Measurements from ENCODE around the gene HEATR3. TPM values are rescaled to one million over a fixed set of nuclear protein-coding genes. Genes with fewer than 3 reads are reported as not detected.

Gene HEATR3
- total RNA-seq, 1 donor from 2014 or later, result 16.1 TPM

DNA sequence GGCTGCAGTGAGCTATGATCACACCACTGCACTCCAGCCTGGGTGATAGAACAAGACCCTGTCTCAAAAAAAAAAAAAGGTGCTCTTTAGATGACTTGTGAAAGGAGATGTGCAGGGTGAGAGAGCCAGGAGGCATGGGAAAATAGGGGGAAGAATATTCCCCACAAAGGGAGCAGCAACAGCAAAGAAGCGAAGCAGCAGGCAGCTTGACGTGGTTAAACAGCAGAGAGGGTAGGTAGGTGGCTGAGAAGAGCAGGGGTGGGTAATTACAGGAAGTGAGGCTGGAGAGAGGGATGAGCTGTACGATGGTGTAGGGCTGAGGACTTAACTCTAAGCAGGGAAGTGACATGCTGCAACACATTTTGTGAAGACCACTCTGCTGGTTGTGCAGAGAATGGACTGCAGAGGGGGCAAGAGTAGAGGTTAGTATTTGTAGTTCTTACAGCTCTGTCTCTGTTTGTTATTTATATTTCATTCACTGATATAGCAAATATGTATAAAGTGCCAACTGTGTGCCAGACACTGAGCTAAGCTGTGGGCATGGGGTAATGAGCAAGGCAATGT lies 1.6 kb downstream of the HEATR3 start:
- DNase-seq (no peak), ATAC-seq (ENCODE audit: low read depth) (no peak)
- peaks cover 31% of the 10 kb centered on the region for H3K4me1 Mint-ChIP-seq
- peak overlapping the region; percentile 90 for H3K4me3 Mint-ChIP-seq
- no peaks in the 10 kb centered on the region for H3K27me3 Mint-ChIP-seq
- H3K27ac Mint-ChIP-seq, result no peak overlapping the region
- H3K36me3 Mint-ChIP-seq (ENCODE audit: low read depth), result peaks cover 21% of the 10 kb centered on the region
- intact Hi-C loops (cut with micrococcal nuclease), result loop anchor here (1.0 to 5.0 kb wide), 2 partner anchors 143 to 210 kb away; partner anchors contain the start of gene ZNF423
- no peaks in the 10 kb centered on the region for H3K9me3 Mint-ChIP-seq
- TF ChIP-seq CTCF (IDR thresholded peaks at IDR 0.05), result no peak
- POLR2A ChIA-PET, result interaction anchor here (0.7 to 2.4 kb wide), 3 partner anchors 84 to 674 kb away, joined by 3 to 9 read pairs (median 3); partner anchors contain the start of gene CYLD
- CTCF ChIA-PET, result interaction anchor here (0.7 to 2.7 kb wide), 4 partner anchors 43 to 599 kb away, joined by 3 to 17 read pairs (median 10); partner anchors contain the start of gene CNEP1R1

DNA sequence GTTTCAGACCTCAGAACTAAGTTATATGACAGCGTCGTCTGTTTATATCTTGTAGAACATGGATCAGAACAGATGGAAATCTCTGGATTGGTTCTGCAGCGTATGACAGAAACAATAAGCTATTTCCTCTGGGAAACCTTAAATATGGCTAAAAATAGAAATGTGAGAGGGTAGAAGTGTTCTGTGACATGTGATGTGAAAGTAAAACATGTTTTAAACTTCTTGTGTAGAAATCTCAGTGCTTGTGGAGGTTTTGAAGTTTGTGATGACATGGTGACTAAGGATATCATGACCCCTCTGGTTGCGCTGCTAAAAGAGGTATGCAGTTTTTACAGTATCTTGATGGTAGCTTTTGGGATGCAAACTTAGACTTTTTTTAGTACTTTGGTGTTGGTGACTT lies 2.8 kb downstream of the HEATR3 start:
- TF ChIP-seq CTCF (IDR thresholded peaks at IDR 0.05), result no peak
- intact Hi-C loops (cut with micrococcal nuclease), result loop anchor here (5.0 kb wide), 1 partner anchor 211 kb away; the partner anchor contains the start of gene ZNF423
- ATAC-seq (ENCODE audit: low read depth) (no peak), DNase-seq (no peak)
- Mint-ChIP-seq H3K27ac (no peak overlapping the region), H3K4me3 (peak overlapping the region; percentile 5), H3K4me1 (peaks cover 31% of the 10 kb centered on the region), H3K36me3 (ENCODE audit: low read depth) (peaks cover 30% of the 10 kb centered on the region), H3K9me3 (no peaks in the 10 kb centered on the region), H3K27me3 (no peaks in the 10 kb centered on the region)
- ChIA-PET POLR2A (interaction anchor here (0.5 kb wide), 1 partner anchor 83 kb away, joined by 4 read pairs; no protein-coding TSS in a partner anchor), CTCF (interaction anchor here (2.7 kb wide), 1 partner anchor 44 kb away, joined by 17 read pairs; the partner anchor contains the start of gene CNEP1R1)

- no peak for TF ChIP-seq CTCF (IDR thresholded peaks at IDR 0.05)
- DNase-seq, result no peak
- intact Hi-C loops (cut with micrococcal nuclease), result loop anchor here (5.0 kb wide), 1 partner anchor 212 kb away; the partner anchor contains the start of gene ZNF423
- H3K4me1 Mint-ChIP-seq, result peaks cover 31% of the 10 kb centered on the region
- H3K36me3 Mint-ChIP-seq (ENCODE audit: low read depth), result peaks cover 32% of the 10 kb centered on the region
- no peak for ATAC-seq (ENCODE audit: low read depth)
- CTCF ChIA-PET, result interaction anchor here (2.7 kb wide), 1 partner anchor 44 kb away, joined by 17 read pairs; the partner anchor contains the start of gene CNEP1R1
- no peak overlapping the region for H3K27ac Mint-ChIP-seq
- no peaks in the 10 kb centered on the region for H3K9me3 Mint-ChIP-seq
- H3K4me3 Mint-ChIP-seq, result no peak overlapping the region
- H3K27me3 Mint-ChIP-seq, result no peaks in the 10 kb centered on the region
- POLR2A ChIA-PET, result interaction anchor here (0.5 to 0.7 kb wide), 2 partner anchors 83 to 125 kb away, joined by 3 to 4 read pairs; no protein-coding TSS in a partner anchor
These were observed 3.3 kb downstream of the HEATR3 start for GRCh38 chr16:50069060-50069459.

DNA sequence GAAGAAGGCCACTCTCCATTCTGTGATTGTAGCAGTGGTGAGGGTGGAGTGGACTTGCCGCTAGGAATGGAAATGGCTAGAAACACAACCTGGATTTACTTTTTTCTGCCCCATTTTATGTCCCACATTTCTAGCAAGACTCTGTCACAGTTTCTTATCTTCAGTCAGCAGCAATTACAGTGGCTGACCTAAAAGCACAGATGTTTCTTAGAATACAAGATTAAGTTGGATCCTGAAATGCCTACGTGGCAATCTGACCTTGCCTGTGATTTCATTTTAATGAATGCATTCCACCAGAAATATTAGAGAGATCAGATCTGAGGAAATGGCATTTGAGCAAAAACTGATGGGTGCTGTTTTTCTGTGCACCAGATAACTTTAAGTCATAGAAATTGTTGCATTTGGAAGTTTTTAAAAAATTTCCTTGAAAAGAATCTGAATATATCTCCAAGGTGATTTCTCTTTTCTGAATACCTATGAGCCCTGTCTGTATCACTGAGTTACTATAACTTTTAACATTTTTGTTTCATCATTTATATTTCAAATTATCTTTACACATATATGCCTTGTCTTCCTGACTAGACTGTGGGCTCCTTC lies 5.4 kb downstream of the HEATR3 start:
- CTCF ChIA-PET, result no interaction called here
- DNase-seq (no peak), ATAC-seq (ENCODE audit: low read depth) (no peak)
- Mint-ChIP-seq H3K4me3 (no peak overlapping the region), H3K36me3 (ENCODE audit: low read depth) (peaks cover 40% of the 10 kb centered on the region), H3K27ac (no peak overlapping the region), H3K4me1 (peaks cover 26% of the 10 kb centered on the region), H3K9me3 (no peaks in the 10 kb centered on the region), H3K27me3 (no peaks in the 10 kb centered on the region)
- intact Hi-C loops (cut with micrococcal nuclease), result no loop called here
- POLR2A ChIA-PET, result no interaction called here
- TF ChIP-seq CTCF (IDR thresholded peaks at IDR 0.05), result no peak

- Mint-ChIP-seq H3K9me3 (no peaks in the 10 kb centered on the region), H3K36me3 (ENCODE audit: low read depth) (peaks cover 51% of the 10 kb centered on the region), H3K27me3 (no peaks in the 10 kb centered on the region), H3K27ac (no peak overlapping the region), H3K4me3 (no peak overlapping the region), H3K4me1 (peaks cover 13% of the 10 kb centered on the region)
- DNase-seq, result no peak
- CTCF ChIA-PET, result no interaction called here
- no peak for TF ChIP-seq CTCF (IDR thresholded peaks at IDR 0.05)
- intact Hi-C loops (cut with micrococcal nuclease), result no loop called here
- POLR2A ChIA-PET, result no interaction called here
- ATAC-seq (ENCODE audit: low read depth), result no peak
These were observed 7.0 kb downstream of the HEATR3 start for GRCh38 chr16:50072730-50073129.

All from activated B cell treated with CpG ODN at 0.5 μM for 24 hours (primary cell).